Astrocyte of the spinal cord (primary cell): ENCODE data around the gene MAP3K4.

Source experiments
- DNase-seq: peaks from one replicate; pipeline ENCODE4 v3.0.0; 2011; ENCODE audit warnings: low read depth, low spot score
- H3K4me3 ChIP-seq: 2 replicates; pipeline ENCODE4 v1.5.1; 2011; ENCODE audit warnings: low read depth, mild to moderate bottlenecking, low read length, moderate library complexity
- CTCF ChIP-seq: IDR thresholded peaks from 2 replicates; pipeline ENCODE4 v1.5.1; 2012; ENCODE audit warnings: low read depth, mild to moderate bottlenecking, low read length, inconsistent platforms
- in situ Hi-C: cut with HindIII; loops from 2 replicates; pipeline ENCODE4 v1.10.0; 2017; ENCODE audit warnings: low sequenced_read_pairs

MAP3K4 gene

GRCh38 chr6:161058741-161059140, 67.2 kb downstream of the MAP3K4 start:
- TF ChIP-seq CTCF: no peak
- DNase-seq: no peak
- in situ Hi-C loops: no loop called here

GRCh38 chr6:161061576-161061975, 70.0 kb downstream of the MAP3K4 start:
- DNase-seq: no peak
- in situ Hi-C loops: no loop called here
- H3K4me3 ChIP-seq: no peak overlapping the region
- no peak for TF ChIP-seq CTCF

More at GRCh38 chr6:161058741-161059140, 67.2 kb downstream of the MAP3K4 start:
- no peak overlapping the region for H3K4me3 ChIP-seq

- no peak for DNase-seq
- no peak for TF ChIP-seq CTCF
- in situ Hi-C loops: no loop called here
- no peak overlapping the region for H3K4me3 ChIP-seq
Measured at GRCh38 chr6:161064915-161065314, 73.3 kb downstream of the MAP3K4 start.

- in situ Hi-C loops: no loop called here
- DNase-seq: no peak
- no peak for TF ChIP-seq CTCF
- no peak overlapping the region for H3K4me3 ChIP-seq
Measured at GRCh38 chr6:161066511-161066910, 74.9 kb downstream of the MAP3K4 start.

DNA sequence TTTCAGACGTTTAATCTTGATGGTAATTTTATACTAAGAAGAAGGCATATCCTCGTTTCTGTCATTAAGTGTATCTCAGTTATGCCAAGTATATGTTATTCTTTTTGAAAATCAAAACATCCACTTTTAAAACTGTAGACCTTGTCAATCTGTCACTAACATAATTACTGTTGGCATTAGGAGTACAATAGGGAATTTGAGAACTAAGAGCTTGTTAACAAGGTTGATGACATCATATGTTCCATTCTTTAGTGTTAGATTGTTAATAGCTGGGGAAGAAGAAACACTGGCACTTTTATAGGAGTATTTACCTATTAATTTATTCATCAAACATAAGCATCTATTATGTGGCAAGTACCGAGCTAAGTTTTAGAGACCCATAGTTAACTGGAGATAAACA, 76.2 kb downstream of the MAP3K4 start:
- H3K4me3 ChIP-seq: no peak overlapping the region
- in situ Hi-C loops: no loop called here
- no peak for DNase-seq
- TF ChIP-seq CTCF: no peak

DNA sequence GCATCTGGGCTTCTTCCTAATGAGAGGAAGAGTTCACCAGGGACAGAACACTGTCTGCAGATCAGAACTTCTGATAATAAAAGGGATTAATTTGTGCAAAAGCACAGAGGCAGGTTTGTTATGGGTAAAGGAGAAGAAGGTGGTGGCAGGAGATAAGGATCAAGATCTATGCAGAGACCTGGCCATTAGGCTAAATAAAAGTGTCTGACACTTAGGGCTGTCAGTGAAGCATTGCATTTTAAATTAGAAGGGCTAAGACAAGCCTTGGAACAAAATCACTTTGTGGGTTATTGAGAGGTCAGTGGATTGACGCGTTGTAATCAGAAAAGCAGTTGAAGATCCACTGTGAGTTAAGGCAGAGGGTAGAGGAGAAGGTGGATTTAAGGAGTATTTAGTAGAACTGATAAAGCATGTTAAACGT, 76.8 kb downstream of the MAP3K4 start:
- TF ChIP-seq CTCF: no peak
- in situ Hi-C loops: no loop called here
- no peak overlapping the region for H3K4me3 ChIP-seq
- no peak for DNase-seq

DNA sequence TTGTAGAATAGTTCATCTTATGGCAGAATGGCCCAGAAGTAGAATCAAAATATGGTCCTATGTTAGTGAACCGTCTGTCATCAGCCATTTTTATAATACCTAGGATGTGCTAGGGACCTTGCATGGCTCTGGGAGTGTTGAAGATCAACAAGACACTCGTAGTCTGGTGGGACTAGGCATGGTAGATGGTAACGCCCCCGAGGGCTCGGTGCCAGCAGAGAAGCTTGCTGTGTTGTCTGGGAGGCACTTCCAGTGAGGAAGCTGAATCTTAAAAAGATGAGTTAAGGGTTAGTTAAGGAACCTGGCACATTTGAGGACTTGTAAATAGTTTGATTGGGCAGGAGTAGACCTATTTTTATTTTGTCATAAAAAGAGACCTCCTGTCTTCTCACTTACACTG, 82.4 kb downstream of the MAP3K4 start:
- TF ChIP-seq CTCF: no peak
- H3K4me3 ChIP-seq: no peak overlapping the region
- in situ Hi-C loops: no loop called here
- DNase-seq: no peak
